LNCaP clone FGC (cell line): Measurements from ENCODE around the gene TLR3.

Source experiments
- DNase-seq: peaks from one replicate; pipeline ENCODE4 v3.0.0-alpha.2; 2011; ENCODE audit warnings: low read depth
- H3K4me3 ChIP-seq: 2 replicates; pipeline ENCODE4 v1.5.1; 2011; ENCODE audit warnings: mild to moderate bottlenecking, low read depth, low read length, control low read depth
- CTCF ChIP-seq: IDR thresholded peaks from 2 replicates; pipeline ENCODE4 v1.5.1; 2012; ENCODE audit warnings: mild to moderate bottlenecking; ENCODE audit not compliant: control insufficient read depth, insufficient read depth; ENCODE audit errors: extremely low read depth

Gene TLR3

GRCh38 chr4:186051096-186051495 lies 17.9 kb upstream of the TLR3 start:
- H3K4me3 ChIP-seq, result no peak overlapping the region
- DNase-seq, result no peak
- no peak for TF ChIP-seq CTCF

- no peak overlapping the region for H3K4me3 ChIP-seq
- no peak for DNase-seq
- no peak for TF ChIP-seq CTCF
Observed at GRCh38 chr4:186058253-186058979, 10.5 kb upstream of the TLR3 start.

- no peak for DNase-seq
- H3K4me3 ChIP-seq, result no peak overlapping the region
- TF ChIP-seq CTCF, result no peak
Observed at GRCh38 chr4:186058980-186059316, 10.0 kb upstream of the TLR3 start.

GRCh38 chr4:186061921-186062320 lies 7.0 kb upstream of the TLR3 start:
- H3K4me3 ChIP-seq, result no peak overlapping the region
- no peak for TF ChIP-seq CTCF
- no peak for DNase-seq

- peak; percentile 81 for DNase-seq
Observed at GRCh38 chr4:186067757-186068385, 1.1 kb upstream of the TLR3 start.

GRCh38 chr4:186069729-186070128 lies 773 bp downstream of the TLR3 start:
- H3K4me3 ChIP-seq, result no peak overlapping the region
- TF ChIP-seq CTCF, result no peak
- no peak for DNase-seq

More at GRCh38 chr4:186067757-186068385, 1.1 kb upstream of the TLR3 start:
- peak; percentile 70 for TF ChIP-seq CTCF
- no peak overlapping the region; the same call in 1 of the 2 replicates for H3K4me3 ChIP-seq
